Right lobe of liver (tissue), 6 donors: ENCODE data around the gene DNAJA4. TPM values are rescaled to one million over a fixed set of nuclear protein-coding genes. Genes with fewer than 3 reads are reported as not detected.

Experiments
- ATAC-seq, 4 donors: fragments of 200-7000 bp; cut with Tn5 transposase; one replicate each; pipeline ENCODE4 v1.9.1; 2020; ENCODE audit warnings: mild to moderate bottlenecking in 4 of 4, moderate library complexity in 4 of 4
- DNase-seq, 3 donors: peaks; one replicate each; pipeline ENCODE4 v3.0.0-alpha.2; 2020
- H3K27ac ChIP-seq, 3 donors: fragments of 200-600 bp; one replicate each; pipeline ENCODE4 v1.8.0; 2022
- H3K27me3 ChIP-seq, 2 donors: fragments of 200-600 bp; one replicate each; pipeline ENCODE4 v1.8.0; 2022
- H3K36me3 ChIP-seq, 4 donors: fragments of 200-600 bp; sonication (generic) in 1 of 4; one replicate each; pipeline versions ENCODE4 v1.5.1 to v1.8.0; 2017 to 2022; ENCODE audit warnings: control low read depth in 1 of 4
- H3K4me1 ChIP-seq, 4 donors: fragments of 200-600 bp; sonication (generic) in 1 of 4; one replicate each; pipeline versions ENCODE4 v1.5.1 to v1.8.0; 2017 to 2022; ENCODE audit warnings: control low read depth in 1 of 4
- H3K4me3 ChIP-seq, 3 donors: fragments of 200-600 bp; one replicate each; pipeline ENCODE4 v1.8.0; 2022
- H3K9me3 ChIP-seq, 4 donors: fragments of 200-600 bp; sonication (generic) in 1 of 4; one replicate each; pipeline versions ENCODE4 v1.5.1 to v1.8.0; 2017 to 2022; ENCODE audit warnings: control low read depth in 1 of 4
- POLR2A ChIP-seq: fragments of 450-650 bp; IDR thresholded peaks from one replicate; pipeline ENCODE4 v1.6.1; 2017; ENCODE audit warnings: antibody characterized with exemption, mild to moderate bottlenecking
- WGBS: methylation state at CpG from one replicate; pipeline ENCODE4 v1.1.6; 2018; ENCODE audit warnings: low coverage, low lambda C conversion rate; ENCODE audit not compliant: insufficient coverage; ENCODE audit errors: missing lambda C conversion rate; 5-methylcytosine and 5-hydroxymethylcytosine counted together
- intact Hi-C, 2 donors: fragments of 100-400 bp; cut with DNase I; formaldehyde crosslinking; loops; one replicate each; pipeline versions ENCODE4 v1.11.2 to v1.14.1; 2022
- total RNA-seq, 6 experiments: library from RNA; depleted of rRNA in 2 of 6; stranded (reverse); fragments of >200 nt in 2 of 6; fragmentation: NEBNext Ultra II Directional in 3 of 6; extraction: Animal tissue kit (Norgen Biotek cat#: 25700) in 3 of 6; gene quantifications; one replicate each; pipeline versions ENCODE4 v1.1.0 to v1.2.4, GENCODE V29; 2016 to 2023
- TF ChIP-seq, protein P1 (sequence below), 4 donors: fragments of 200-600 bp in 3 of 4; fragments of 450-650 bp in 1 of 4; IDR thresholded peaks; one replicate each; pipeline versions ENCODE4 v1.5.1 to v1.8.0; 2016 to 2022; ENCODE audit warnings: antibody characterized with exemption in 4 of 4, mild to moderate bottlenecking in 2 of 4
- donor health status: DM: no; HTN: yes; CAD: no.
- donor health status: DM: no; HTN: no; CAD: no.
- donor health status: DM: no; HTN: no; CAD: no.
- donor health status: DM: no; HTN: yes; CAD: no.
- donor health status: DM: no; HTN: yes; CAD: no.

The DNAJA4 gene
- total RNA-seq, 6 experiments from 2014 or later = 0.73 to 3.4 (median 1.9) TPM

DNA sequence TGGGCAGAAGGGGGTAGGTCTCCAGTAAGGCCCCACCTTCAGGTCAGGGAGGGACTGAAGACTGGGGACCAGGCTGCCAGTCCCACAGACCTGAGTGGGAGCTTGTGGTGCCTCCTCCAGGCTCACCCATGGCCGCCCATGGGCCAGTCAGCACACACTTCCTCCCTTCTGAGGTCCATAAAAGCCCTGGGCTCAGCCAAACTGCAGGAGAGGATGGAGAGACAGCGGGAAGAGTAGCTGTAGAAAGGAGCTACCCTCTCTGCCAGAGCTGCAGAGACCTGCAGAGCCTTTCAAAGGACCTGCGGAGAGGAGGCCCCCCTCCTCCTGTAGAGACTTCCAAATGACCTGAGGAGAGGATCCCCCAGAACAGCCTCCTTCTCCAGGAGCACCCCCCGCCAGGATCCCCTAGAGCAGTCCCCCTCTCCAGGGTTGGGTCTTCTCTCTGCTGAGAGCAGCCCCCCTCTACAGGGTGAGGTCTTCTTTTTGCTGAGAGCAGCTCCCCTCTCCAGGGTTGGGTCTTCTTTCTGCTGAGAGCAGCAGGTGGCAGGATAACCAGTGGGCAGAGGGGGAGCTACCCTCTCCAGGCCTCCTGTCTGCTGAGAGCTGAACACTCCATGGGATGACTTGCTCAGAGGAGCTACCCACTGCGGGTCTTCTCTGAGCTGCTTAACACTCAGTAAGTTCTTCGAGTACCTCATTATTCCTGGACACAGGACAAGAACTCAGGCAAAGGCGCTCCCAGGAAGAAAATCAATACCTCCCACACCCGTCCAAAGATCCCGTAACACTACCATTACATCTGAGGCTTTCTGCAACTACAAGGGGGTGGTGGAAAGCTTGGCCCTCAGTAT, 40.1 kb downstream of the DNAJA4 start:
- intact Hi-C loops = no loop called here
- 19% methylated on average over 4 of the region's 9 CpGs for WGBS
- no peak for ATAC-seq
- no peak overlapping the region for H3K4me3 ChIP-seq
- no peak for TF ChIP-seq POLR2A
- TF ChIP-seq, protein P1, sequence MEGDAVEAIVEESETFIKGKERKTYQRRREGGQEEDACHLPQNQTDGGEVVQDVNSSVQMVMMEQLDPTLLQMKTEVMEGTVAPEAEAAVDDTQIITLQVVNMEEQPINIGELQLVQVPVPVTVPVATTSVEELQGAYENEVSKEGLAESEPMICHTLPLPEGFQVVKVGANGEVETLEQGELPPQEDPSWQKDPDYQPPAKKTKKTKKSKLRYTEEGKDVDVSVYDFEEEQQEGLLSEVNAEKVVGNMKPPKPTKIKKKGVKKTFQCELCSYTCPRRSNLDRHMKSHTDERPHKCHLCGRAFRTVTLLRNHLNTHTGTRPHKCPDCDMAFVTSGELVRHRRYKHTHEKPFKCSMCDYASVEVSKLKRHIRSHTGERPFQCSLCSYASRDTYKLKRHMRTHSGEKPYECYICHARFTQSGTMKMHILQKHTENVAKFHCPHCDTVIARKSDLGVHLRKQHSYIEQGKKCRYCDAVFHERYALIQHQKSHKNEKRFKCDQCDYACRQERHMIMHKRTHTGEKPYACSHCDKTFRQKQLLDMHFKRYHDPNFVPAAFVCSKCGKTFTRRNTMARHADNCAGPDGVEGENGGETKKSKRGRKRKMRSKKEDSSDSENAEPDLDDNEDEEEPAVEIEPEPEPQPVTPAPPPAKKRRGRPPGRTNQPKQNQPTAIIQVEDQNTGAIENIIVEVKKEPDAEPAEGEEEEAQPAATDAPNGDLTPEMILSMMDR (IDR thresholded peaks at IDR 0.05) = no peak
- H3K27me3 ChIP-seq = no peaks in the 10 kb centered on the region
- no peaks in the 10 kb centered on the region for H3K4me1 ChIP-seq
- no peaks in the 10 kb centered on the region for H3K36me3 ChIP-seq
- no peak for DNase-seq
- no peaks in the 10 kb centered on the region for H3K9me3 ChIP-seq
- H3K27ac ChIP-seq = no peak overlapping the region

DNA sequence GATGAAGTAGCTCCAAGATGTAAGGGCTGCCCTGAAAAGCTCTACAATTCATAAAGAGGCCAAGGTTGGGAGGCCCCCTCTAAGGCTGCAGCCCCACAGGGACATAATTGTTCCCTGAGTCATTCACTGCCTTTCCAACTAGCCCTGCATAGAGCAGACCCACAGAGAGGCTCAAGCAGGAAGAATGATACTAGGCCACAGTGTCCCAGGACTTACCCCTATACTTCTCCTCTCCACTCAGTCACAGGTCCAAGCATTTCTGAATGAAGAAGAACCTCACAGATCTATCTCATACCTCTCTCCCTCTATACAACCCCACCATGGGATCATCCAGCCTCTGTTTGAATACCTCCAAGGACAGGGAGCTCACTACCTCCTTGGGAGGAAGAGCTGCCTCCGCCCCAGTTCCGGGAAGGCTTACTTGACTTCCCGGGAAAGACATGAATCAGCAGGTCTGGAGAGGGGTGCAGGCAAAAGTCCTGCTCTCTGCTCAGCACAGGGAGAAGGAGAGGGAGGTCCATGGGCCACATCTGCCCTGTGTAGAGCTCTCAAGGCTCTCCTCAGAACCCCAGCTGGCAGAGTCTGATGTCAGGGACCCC, 41.9 kb downstream of the DNAJA4 start:
- no peaks in the 10 kb centered on the region for H3K27me3 ChIP-seq
- H3K9me3 ChIP-seq = no peaks in the 10 kb centered on the region
- H3K4me1 ChIP-seq = no peaks in the 10 kb centered on the region
- no peaks in the 10 kb centered on the region for H3K36me3 ChIP-seq
- no peak for ATAC-seq
- DNase-seq = no peak
- TF ChIP-seq, protein P1 (IDR thresholded peaks at IDR 0.05) = no peak
- no peak overlapping the region for H3K27ac ChIP-seq
- no peak overlapping the region for H3K4me3 ChIP-seq
- intact Hi-C loops = no loop called here
- 54% methylated on average over 2 of the region's 3 CpGs for WGBS

DNA sequence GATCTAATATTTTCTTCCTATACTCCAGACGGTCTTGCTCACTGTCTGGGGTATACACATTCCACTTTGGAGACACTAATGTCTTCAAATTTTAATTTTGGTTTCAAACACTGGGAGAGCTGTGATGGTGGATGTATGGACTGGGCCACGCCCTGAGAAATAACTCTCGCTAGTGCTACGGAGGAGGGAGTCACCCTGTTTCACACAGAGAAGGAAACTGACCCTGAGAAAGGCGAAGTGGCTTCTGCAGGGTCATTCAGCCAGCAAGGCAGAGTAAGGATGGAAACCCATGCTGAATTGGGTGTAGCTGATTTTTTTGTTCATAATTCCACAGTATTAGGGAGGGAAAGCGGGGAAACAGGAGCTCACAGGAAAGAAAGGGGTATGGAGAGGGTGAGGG, 43.6 kb downstream of the DNAJA4 start:
- TF ChIP-seq POLR2A = no peak
- TF ChIP-seq, protein P1 (IDR thresholded peaks at IDR 0.05) = no peak
- Histone ChIP-seq H3K4me1 (no peaks in the 10 kb centered on the region), H3K9me3 (no peaks in the 10 kb centered on the region), H3K27ac (no peak overlapping the region), H3K27me3 (no peaks in the 10 kb centered on the region), H3K36me3 (no peaks in the 10 kb centered on the region), H3K4me3 (no peak overlapping the region)
- DNase-seq = no peak
- intact Hi-C loops = no loop called here
- ATAC-seq = no peak
- WGBS = 21% methylated on average over 6 of the region's 6 CpGs

DNA sequence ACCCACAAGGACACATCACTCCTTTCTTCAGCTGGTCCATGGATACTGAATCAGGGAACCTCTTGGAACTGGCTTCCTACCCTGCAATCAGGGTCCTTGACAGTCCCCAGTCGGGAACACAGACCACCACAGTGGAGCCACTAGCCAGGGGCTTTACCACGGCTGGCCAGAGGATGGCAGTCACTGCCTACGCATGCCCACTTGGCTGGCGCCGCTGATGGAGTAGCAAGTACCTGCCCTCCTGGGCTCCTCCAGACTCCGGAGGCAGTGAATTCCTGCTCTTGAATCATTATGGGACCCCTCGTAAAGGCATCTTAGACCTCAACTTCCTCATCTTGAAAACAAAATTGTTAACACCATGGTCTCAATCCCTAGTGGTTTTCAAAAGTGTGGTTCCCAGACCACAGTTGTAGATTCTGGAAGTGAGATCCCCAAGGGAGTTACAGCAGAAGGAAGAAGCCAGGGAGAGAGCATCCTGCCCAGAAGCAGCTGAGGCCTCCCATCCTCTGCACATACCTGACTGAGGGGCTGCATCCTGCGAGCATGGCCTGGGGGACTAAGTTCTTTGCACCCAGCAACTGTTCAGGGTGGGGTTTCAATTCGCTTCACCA, 44.2 kb downstream of the DNAJA4 start:
- no peak for TF ChIP-seq POLR2A
- TF ChIP-seq, protein P1 (IDR thresholded peaks at IDR 0.05) = peak; percentile 77 to 93 (median 81)
- intact Hi-C loops = no loop called here
- peak; percentile 89 to 95 (median 92) for ATAC-seq

More for the DNA sequence above, 44.2 kb downstream of the DNAJA4 start:
- Histone ChIP-seq H3K27me3 (no peaks in the 10 kb centered on the region), H3K9me3 (no peaks in the 10 kb centered on the region), H3K36me3 (no peaks in the 10 kb centered on the region), H3K27ac (no peak overlapping the region), H3K4me1 (no peaks in the 10 kb centered on the region), H3K4me3 (no peak overlapping the region)
- 0% methylated on average over 5 of the region's 9 CpGs for WGBS
- peak; percentile 68 to 76 (median 73) for DNase-seq
